ENCODE results near the gene MYBPH. TPM values are rescaled to one million over a fixed set of nuclear protein-coding genes. Genes with fewer than 3 reads are reported as not detected.

Gene MYBPH
- total and polyA plus RNA-seq, 2 of the 13 experiments (the other 11 are each of a cell fraction or from before 2014, with no cell fraction given): not detected

GRCh38 chr1:203161175-203161574 is 14.5 kb downstream of the MYBPH start:
- POLR2A ChIA-PET: no interaction called here

More at GRCh38 chr1:203161175-203161574, 14.5 kb downstream of the MYBPH start:
- no peak overlapping the region for H3K9ac ChIP-seq (ENCODE audit: insufficient read depth, low read depth, low read length)
- no peaks in the 10 kb centered on the region for H4K20me1 ChIP-seq (ENCODE audit: insufficient read depth, low read length)
- no peaks in the 10 kb centered on the region for H3K4me1 ChIP-seq (ENCODE audit: insufficient read depth, low read length)
- ATAC-seq (no peak), DNase-seq (ENCODE audit: low spot score) (no peak), FAIRE-seq (no peak)
- no TSS peak for BruUV-seq (replicated peaks)
- peaks cover 0 to 1% of the 10 kb centered on the region in 2 experiments; a peak in 2 of 5 replicates for H3K27me3 ChIP-seq (ENCODE audit: control insufficient read depth in 1 of 2, insufficient read depth in 2 of 2, low read length in 2 of 2)
- H3K27ac ChIP-seq (ENCODE audit: extremely low read length, insufficient read depth, low read length): no peak overlapping the region
- no peak overlapping the region for H3K4me2 ChIP-seq (ENCODE audit: low read depth, low read length)
- in situ Hi-C loops (cut with HindIII; ENCODE audit: extremely low pct_ligation_motif_present, low pct_unique_long_range_greater_than_20kb): no loop called here
- no peaks in the 10 kb centered on the region for H3K36me3 ChIP-seq (replicated peaks in 1 of 2; ENCODE audit: control insufficient read depth in 1 of 2, insufficient read depth in 2 of 2, low read length in 2 of 2)
- 18% methylated on average over 6 of the region's 6 CpGs for WGBS (ENCODE audit: low lambda C conversion rate)
- no peak overlapping the region for H3K4me3 ChIP-seq (replicated peaks in 1 of 3; ENCODE audit: insufficient read depth in 1 of 3, low read depth in 2 of 3, low read length in 3 of 3)
- CTCF ChIA-PET (ENCODE audit: low intra/inter-chr PET ratio, low total read pairs): no interaction called here
- no peak for TF ChIP-seq ZNF83 (CRISPR knock-in tag; IDR thresholded peaks at IDR 0.05; ENCODE audit: borderline replicate concordance)
- no peak for TF ChIP-seq ZBTB21 (CRISPR knock-in tag; IDR thresholded peaks at IDR 0.05)
- no peak for TF ChIP-seq KDM6A (CRISPR knock-in tag; IDR thresholded peaks at IDR 0.05; ENCODE audit: low read depth)
- TF ChIP-seq ZFP41 (CRISPR knock-in tag; IDR thresholded peaks at IDR 0.05; ENCODE audit: borderline replicate concordance): no peak
- TF ChIP-seq PITX1 (CRISPR knock-in tag; IDR thresholded peaks at IDR 0.05): no peak
- TF ChIP-seq ELF1 (CRISPR knock-in tag; IDR thresholded peaks at IDR 0.05): no peak
- no peak for TF ChIP-seq ZBTB3 (CRISPR knock-in tag; IDR thresholded peaks at IDR 0.05; ENCODE audit: borderline replicate concordance, low read depth)
- TF ChIP-seq E2F1 (CRISPR knock-in tag; IDR thresholded peaks at IDR 0.05): no peak
- TF ChIP-seq ZBTB10 (CRISPR knock-in tag; IDR thresholded peaks at IDR 0.05; ENCODE audit: borderline replicate concordance): no peak
- no peak for TF ChIP-seq ZNF235 (CRISPR knock-in tag; IDR thresholded peaks at IDR 0.05; ENCODE audit: borderline replicate concordance)
- TF ChIP-seq ZNF740 (CRISPR knock-in tag; IDR thresholded peaks at IDR 0.05): no peak
- TF ChIP-seq CHD2 (IDR thresholded peaks at IDR 0.05; ENCODE audit: low read depth, low read length): no peak
- TF ChIP-seq YY1 (IDR thresholded peaks at IDR 0.05; ENCODE audit: insufficient read depth, insufficient replicate concordance, low read depth, low read length): no peak
- no peaks in the 10 kb centered on the region for H3K9me3 ChIP-seq (ENCODE audit: low read length)
- intact Hi-C loops (cut with micrococcal nuclease; ENCODE audit: unreplicated experiment): no loop called here
- no peaks in the 10 kb centered on the region for H3K79me2 ChIP-seq (ENCODE audit: insufficient read depth, low read length)
- H2AFZ ChIP-seq (ENCODE audit: low read length): no peak overlapping the region

Measured in HepG2 (cell line).